Kidney epithelial cell (primary cell): ENCODE data around the gene ARL5C. TPM values are rescaled to one million over a fixed set of nuclear protein-coding genes. Genes with fewer than 3 reads are reported as not detected.

ENCODE experiments used
- DNase-seq: peaks from one replicate; pipeline ENCODE4 v3.0.0-alpha.2; 2010; ENCODE audit warnings: low read depth
- H3K27me3 ChIP-seq: 2 replicates; pipeline ENCODE4 v1.6.0; 2011; ENCODE audit warnings: low read length; ENCODE audit not compliant: control insufficient read depth, insufficient read depth
- H3K36me3 ChIP-seq: 2 replicates; pipeline ENCODE4 v1.5.1; 2011; ENCODE audit warnings: low read length; ENCODE audit not compliant: control insufficient read depth, insufficient read depth
- H3K4me3 ChIP-seq: 2 replicates; pipeline ENCODE4 v1.5.1; 2011; ENCODE audit warnings: low read depth, mild to moderate bottlenecking, control low read depth, low read length
- CTCF ChIP-seq: IDR thresholded peaks from 2 replicates; pipeline ENCODE4 v1.5.1; 2011; ENCODE audit warnings: mild to moderate bottlenecking, moderate library complexity, low read length, control low read depth, inconsistent platforms; ENCODE audit not compliant: insufficient read depth, poor library complexity, severe bottlenecking
- total RNA-seq: library from RNA; depleted of rRNA; stranded (reverse); fragments of >200 nt; gene quantifications from 2 replicates; pipeline ENCODE4 v1.2.3, GENCODE V29; 2015

The ARL5C gene
- total RNA-seq, 1 donor from 2014 or later: not detected

GRCh38 chr17:39174920-39175694 lies 9.1 kb upstream of the ARL5C start:
- Histone ChIP-seq H3K36me3 (peaks cover 2% of the 10 kb centered on the region), H3K27me3 (no peaks in the 10 kb centered on the region), H3K4me3 (no peak overlapping the region)
- DNase-seq: no peak
- peak; percentile 78 for TF ChIP-seq CTCF

- peaks cover 2% of the 10 kb centered on the region for H3K27me3 ChIP-seq
- peaks cover 2% of the 10 kb centered on the region for H3K36me3 ChIP-seq
- TF ChIP-seq CTCF: no peak
- DNase-seq: no peak
- no peak overlapping the region for H3K4me3 ChIP-seq
These were observed 7.7 kb upstream of the ARL5C start for GRCh38 chr17:39173526-39174274.

DNA sequence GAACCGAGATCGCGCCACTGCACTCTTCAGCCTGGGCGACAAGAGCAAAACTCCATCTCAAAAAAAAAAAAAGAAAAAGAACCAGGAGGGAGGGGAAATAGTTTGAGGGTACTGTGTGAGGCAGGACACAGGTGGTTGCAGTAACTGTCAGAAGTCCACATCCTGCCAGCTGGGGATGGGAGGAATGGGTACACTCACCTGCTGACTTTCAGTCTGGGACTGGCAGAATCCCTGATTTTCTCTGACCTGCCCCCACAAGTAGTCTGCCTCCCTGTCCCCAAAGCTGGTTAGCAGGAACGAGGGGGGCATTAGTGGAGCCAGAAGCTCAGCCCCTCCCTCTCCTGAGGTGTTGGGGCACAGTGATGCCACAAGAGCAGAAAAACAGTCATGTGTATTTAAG lies 7.1 kb upstream of the ARL5C start:
- no peak for DNase-seq
- no peak for TF ChIP-seq CTCF
- peaks cover 2% of the 10 kb centered on the region for H3K36me3 ChIP-seq
- peaks cover 4% of the 10 kb centered on the region for H3K27me3 ChIP-seq
- H3K4me3 ChIP-seq: no peak overlapping the region

DNA sequence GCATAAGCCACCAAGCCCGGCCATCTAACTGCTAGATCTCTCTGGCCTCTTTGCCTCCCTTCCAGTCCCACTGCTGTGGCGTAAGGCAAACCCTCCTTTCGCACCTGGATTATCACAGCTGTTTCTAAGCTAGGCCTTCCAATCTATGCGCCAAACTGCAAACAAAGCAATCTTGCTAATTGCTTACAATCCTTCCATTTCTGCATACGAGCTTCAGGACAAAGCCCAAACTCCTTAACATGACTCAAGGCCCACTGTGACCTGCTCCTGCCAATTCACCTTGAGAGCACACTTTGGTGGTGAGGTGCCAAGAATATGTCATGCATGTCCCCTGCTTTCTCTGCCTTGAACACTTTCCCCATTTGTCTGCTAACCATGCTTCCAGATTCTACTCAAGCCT lies 6.0 kb upstream of the ARL5C start:
- H3K36me3 ChIP-seq: no peaks in the 10 kb centered on the region
- no peak for DNase-seq
- H3K27me3 ChIP-seq: peaks cover 11% of the 10 kb centered on the region
- TF ChIP-seq CTCF: no peak
- H3K4me3 ChIP-seq: no peak overlapping the region

DNA sequence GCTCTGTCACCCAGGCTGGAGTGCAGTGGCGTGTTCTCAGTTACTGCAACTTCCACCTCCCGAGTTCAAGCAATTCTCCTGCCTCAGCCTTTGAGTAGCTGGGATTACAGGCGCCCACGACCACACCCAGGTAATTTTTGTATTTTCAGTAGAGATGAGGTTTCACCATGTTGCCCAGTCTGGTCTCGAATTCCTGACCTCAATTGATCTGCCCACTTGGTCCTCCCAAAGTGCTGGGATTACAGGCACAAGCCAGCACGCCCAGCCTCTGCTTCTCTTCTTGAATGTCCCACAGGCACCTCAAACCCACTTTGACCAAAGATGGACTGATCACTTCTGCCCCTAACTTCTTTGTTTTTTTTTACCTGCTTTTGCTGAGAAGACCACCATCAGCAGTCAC lies 4.6 kb upstream of the ARL5C start:
- no peak for TF ChIP-seq CTCF
- peaks cover 25% of the 10 kb centered on the region for H3K27me3 ChIP-seq
- DNase-seq: no peak
- no peaks in the 10 kb centered on the region for H3K36me3 ChIP-seq
- H3K4me3 ChIP-seq: no peak overlapping the region

DNA sequence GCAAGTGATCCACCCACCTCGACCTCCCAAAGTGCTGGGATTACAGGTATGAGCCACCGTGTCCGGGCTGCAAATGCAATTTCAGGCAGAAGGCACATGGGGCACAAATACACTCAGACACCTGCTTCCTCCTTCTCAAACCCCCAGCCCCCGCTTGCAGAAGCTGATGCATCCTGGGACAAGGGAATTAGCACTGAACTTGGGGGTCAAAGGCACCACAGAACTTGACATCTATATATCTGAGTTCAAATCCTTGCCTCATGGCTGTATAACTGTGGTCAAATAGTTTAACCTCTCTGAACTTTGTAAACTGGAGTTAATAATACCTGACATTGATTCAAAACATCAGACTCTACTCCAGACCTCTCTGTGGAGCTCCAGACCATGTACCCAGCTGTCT lies 4.1 kb upstream of the ARL5C start:
- Histone ChIP-seq H3K27me3 (peaks cover 30% of the 10 kb centered on the region), H3K4me3 (no peak overlapping the region), H3K36me3 (no peaks in the 10 kb centered on the region)
- DNase-seq: no peak
- TF ChIP-seq CTCF: no peak
